NCI-H2081 (cell line): Measurements from ENCODE around the gene PPIL1.

Experiments
- DNase-seq, 2 experiments: peaks; one replicate each; lab custom pipeline; 2025; lab: John Stamatoyannopoulos, UW

PPIL1 gene

DNA sequence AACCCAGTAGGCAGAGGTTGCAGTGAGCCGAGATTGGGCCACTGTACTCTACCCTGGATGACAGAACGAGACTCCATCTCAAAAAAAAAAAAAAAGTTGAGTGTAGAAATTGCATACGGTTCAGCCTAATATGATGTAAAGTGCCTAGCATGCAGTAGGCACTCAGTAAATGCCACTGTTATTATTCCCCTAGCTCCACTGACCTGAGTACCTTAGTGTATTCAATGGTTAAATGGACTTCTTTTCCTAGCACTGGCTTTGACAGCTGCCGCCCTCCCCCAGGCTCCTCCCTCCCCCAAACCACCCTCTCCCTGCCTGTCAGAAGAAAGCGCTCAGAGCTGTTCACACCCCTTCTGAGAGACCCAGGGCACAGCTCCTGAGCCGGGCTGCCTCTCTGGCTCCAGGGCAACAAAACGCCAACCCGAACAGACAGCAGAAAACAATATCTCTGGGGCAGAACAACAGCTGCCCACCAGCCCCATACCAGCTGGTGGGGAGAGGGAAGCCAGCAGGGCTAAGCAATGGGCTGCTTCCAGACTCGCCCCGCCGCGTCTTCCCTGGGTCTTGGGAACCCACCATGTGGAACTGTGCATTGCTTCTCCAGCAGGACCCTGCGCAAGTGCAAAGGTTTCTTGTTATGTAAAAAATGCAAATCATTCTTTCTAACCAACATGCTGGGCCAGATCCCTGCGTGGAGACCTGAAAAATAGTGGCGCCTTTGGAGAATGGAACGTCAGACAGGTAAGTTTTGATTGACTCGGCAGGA lies 39.8 kb downstream of the PPIL1 start:
- DNase-seq: no peak

DNA sequence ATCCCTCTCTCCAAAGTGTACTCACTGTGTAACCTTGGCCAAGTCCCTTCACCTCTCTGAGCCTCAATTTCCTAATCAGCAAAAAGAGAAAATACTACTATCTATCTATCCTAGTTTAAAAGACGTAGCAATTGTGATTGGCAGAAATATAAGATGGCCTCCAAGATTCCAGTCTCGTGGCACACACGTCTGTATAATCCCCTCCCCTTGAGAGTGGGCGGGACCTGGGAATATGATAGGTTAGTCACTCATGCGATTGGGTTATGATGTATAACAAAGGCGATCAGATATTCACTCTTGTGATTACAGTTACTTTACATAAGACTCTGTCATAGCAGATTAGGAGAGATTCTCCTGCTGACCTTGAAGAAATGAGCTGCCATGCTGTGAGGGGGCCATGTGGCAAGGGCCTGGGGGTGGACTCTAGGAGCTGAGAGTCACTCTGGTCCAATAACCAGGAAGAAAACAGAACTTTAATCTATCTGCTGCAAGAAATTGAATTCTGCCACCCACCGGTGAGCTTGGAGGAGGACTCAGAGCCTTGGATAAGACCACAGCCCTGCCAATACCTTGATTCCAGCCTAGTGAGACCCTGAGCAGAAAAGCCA lies 41.3 kb downstream of the PPIL1 start:
- no peak for DNase-seq

- DNase-seq: no peak
These were observed 42.3 kb downstream of the PPIL1 start for GRCh38 chr6:36832313-36832712.

DNA sequence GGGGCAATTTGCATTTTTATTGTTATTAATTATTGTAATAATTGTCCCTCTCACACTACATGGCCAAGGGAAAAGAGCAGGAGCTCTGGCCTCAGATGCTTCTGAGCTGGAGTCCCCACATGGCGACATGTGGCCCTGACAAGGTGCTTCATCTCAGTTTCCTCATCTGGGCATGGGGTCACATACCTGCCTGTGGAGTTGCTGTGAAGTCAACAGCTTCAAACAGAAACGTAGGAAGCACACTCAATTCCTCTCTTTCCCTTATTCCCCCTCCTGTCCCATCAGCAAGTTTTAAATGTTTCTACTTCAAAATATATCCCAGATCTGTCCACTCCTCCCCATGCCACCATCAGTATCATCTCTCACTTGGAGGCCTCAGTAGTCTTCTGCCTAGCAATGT lies 44.0 kb downstream of the PPIL1 start:
- no peak for DNase-seq

- DNase-seq: peak; percentile 58 to 70
These were observed 44.6 kb downstream of the PPIL1 start for GRCh38 chr6:36829919-36830544.

GRCh38 chr6:36827261-36828079 lies 47.1 kb downstream of the PPIL1 start:
- DNase-seq: no peak

DNA sequence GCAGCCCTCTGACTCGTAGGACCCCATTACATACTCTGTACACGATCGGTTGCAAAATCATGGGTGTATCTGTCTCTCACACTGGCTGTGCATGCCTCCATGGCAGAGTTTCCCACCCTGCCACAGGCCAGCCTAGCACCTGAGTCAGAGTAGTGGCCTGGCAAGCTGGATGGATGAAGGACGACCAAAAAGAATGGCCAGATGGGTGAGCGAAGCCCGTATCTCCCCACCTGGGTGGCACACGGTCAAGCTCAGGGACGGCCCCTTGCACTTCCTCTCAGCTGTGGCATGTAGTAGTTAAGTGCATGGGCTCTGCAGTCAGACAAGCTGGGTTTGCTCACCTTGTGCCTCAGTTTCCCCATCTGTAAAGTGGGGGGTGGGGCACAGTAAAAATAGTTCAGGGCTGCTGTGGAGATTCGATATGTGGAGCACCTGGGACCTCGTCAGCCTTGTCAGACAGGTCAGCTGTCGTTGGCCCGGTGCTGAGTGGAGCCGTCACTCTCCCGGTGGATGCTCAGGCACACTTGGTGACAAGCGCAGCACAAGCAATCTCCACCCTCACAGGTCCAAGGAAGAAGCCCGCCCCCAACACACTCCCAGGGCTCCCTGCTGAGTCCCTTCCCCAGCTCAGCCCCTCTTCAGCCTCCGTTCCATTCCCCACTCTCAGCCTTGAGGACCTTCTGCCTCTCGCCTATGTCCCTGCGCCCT lies 47.9 kb downstream of the PPIL1 start:
- no peak for DNase-seq

GRCh38 chr6:36825994-36826393 lies 48.6 kb downstream of the PPIL1 start:
- no peak for DNase-seq

DNA sequence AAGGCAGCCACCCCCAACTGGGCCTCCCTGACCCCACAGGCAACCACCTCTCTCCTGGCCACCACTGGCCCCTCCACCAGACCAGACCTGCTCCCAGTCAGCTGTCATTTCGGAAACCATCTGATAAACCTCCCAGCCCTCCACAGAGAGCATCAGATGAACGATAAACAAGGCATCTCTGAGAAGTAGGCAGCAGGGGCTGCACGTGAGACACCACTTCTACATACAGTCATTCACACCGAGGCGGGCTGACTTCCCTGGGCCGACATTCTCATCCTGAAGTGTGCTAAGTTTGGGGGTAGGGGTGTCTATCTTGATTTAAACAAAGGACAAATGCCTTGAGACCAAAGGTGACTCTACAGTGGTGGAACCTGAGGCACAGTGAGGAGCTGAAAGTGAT lies 49.2 kb downstream of the PPIL1 start:
- DNase-seq: no peak

DNA sequence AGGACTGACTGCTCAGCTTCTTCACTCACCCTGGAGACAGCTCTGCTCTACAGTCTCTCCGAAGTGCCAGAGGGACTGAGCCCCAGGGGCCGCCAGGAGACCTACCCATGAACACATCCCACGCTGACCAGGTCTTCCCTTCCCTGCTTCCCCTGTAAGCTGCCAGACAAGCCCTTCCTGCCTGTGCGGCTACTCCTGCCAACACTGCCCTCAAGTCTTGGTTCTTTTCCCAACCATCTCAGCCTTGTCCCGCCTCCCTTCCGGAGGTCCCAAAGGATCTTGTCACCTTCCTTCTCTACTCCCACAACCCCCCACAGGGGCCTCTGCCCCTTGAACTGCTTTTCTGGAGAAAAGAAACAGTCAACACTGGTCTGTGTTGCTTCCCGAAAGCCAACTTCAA lies 50.4 kb downstream of the PPIL1 start:
- no peak for DNase-seq

GRCh38 chr6:36823421-36824096 lies 51.0 kb downstream of the PPIL1 start:
- DNase-seq: no peak

DNA sequence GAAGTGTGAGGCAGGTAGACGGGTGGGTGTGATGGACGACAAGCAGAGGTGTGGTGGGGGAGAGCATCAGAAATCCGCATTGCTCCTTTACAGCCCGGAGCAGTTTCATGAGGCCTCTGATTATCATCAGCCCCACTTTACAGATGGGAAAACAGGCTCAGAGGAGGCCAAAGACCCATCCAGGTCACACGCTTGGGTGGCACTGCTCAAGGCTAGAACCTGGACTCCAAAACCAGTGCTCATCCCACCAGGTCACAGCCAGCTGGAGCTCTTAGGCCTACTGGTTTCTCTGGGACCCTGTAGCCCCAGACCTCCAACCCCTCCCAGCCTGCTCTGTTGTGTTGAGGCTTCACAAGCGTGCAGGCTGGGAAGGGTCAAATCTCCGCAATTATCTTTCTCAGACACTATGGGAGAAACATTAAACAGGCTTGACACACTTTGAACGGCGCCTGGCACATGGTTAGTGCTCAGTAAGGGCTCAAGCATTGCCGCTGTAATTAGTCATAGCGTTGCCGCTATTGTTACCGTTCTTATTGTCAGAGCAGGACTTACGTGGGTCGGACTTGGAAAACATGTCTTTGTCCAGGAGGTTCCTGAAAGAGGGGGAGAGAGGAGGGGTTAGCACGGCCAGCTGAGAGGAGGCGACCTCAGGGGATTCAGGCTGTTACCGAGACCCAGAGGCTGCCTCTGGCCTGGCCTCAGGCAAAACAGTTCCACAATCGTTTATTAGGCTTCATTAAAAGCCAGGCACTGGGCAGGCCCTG lies 51.9 kb downstream of the PPIL1 start:
- DNase-seq: no peak

DNA sequence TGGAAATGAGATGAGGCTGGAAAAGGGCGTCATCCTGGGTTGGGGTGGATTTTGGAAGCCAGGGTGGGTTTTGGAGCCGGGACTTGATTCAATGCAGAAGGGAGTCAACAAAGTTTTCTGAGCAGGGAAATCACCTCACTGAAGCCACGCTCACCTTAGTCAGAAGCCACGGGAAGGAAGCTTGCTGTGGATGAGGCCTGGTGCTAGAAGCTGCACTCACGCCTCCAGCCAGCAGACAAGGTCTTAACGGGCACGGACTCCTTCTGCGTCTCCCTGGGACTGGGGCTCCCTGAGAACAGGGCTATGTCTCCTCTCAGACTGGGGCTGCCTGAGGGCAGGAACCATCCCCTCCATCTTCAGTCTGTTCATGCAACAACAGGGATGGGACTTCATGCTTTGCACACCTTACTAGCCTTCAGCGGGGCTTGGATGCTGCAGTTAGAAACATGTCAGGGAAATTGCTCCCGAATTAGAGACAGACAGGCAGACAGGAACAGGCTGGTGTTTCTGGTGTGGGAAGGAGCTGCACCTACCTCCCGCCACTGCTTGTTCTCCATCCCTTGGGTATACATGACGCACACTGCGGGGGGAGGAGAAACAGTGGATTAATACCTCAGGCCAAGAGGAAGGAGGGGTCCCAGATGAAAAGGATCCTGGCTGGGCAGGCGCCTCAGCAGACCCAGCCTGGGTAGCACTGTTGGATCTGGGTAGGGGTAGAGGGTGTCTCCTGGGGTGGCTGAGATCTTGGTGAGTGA lies 52.8 kb downstream of the PPIL1 start:
- no peak for DNase-seq

DNA sequence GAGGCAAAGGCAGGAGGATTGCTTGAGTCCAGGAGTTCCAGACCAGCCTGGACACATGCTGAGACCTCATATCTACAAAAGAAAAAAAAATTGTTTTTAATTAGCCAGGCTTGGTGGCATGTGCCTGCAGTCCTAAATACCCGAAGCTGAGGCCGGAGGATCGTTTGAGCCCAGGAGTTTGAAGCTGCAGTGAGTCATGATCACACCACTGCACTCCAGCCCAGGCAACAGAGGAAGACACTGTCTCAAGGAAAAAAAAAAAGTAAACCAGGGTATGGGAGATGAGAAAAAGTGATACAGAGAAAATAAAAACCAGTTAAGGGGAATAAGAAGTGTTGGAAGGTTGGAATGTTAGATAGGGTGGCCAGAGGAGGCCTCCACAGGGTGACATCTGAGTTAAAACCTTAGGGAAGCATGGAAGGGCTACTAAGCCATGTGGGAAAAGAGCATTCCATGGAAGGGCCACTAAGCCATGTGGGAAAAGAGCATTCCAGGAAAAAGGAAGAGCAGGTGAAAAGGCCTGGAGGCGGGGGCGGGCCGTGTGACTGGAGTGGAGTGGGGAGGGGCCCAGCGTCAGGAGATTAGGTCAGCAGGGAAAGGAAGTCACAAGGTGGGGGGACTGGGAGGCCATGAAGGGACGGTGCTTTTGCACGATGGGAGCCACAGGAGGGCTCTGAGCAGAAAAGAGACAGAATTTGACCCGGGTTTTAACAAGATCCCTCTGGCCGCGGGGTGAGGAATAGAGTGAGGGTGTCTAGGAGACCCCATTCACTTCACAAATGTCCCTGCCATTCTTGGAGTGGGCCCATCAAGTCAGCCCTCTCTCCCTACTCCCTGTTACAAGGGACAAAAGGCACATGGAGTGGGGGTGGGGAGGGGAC lies 53.7 kb downstream of the PPIL1 start:
- no peak for DNase-seq

DNA sequence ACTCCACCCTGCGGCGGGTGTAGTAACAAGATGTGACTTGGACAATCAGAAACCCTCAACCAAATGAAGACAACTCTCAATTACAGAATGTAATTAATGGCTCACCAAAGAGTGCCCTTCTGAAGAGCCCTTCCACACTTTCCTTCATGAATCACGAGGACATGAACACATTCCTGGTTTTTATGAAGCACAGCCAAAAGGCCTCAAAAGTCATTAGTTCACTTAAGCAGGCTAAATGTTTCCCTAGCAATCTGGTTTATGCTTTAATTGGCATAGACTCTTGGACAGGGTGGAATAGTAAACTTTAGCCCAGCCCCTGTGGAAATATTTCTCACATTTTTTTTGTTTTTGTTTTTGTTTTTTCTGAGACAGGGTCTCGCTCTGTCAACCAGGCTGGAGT lies 55.8 kb downstream of the PPIL1 start:
- DNase-seq: no peak

DNA sequence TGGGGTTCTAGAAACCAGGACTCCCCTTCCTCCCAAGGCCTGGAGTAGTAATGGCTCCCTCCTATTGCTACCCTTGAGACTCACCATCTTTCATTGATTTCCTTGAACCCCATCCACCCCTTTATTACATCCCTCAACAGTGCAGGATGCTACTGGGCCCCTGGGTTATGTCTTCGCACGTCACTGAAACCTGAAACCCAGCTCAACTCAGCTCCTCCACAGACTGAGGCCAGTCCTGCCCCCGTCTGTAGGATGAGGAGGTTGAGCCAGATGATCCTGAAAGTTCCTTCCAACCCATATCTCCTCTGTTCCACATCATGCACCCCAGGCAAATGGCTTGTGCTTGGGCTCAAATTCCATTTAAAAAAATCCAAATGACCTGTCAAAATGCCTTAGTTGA lies 56.8 kb downstream of the PPIL1 start:
- DNase-seq: no peak

GRCh38 chr6:36817176-36817817 lies 57.3 kb downstream of the PPIL1 start:
- DNase-seq: no peak
